Measurements from ENCODE around the gene GRK1.

The GRK1 gene

DNA sequence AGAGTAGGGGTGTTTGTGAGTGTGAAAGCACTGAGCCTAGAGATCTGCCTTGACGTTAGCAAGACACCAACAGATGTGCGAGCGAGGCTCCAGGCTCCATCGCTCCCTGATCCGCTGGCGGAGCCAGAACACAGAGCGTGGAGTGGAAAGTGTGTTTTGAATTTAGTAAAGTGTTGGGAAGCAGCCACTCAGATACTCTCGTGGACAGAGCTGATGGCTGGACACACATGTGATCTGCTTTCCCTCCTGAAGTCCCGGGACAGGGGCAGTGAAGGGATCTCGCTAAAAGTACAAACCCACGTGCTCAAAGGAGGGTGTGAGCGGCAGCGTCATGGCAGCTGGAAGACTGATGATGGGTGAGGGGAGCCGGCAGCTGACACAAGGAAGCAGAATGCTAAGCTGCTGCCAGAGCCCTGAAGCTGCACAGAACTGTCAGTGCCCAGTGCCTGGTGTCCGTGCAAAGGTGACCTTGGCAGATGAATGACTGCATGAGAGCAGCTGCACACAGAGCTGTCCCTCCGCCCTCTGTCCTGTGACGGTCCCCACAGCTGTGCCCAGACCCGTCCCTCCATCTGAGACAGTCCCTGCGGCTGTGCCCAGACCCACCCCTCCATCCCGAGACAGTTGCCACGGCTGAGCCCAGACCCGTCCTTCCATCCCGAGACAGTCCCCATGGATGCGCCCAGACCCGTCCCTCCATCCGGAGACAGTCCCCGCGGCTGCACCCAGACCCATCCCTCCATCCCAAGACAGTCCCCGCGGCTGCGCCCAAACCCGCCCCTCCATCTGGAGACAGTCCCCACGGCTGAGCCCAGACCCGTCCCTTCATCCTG is 62.4 kb downstream of the GRK1 start:
- no peak for DNase-seq (ENCODE audit: low spot score)

DNA sequence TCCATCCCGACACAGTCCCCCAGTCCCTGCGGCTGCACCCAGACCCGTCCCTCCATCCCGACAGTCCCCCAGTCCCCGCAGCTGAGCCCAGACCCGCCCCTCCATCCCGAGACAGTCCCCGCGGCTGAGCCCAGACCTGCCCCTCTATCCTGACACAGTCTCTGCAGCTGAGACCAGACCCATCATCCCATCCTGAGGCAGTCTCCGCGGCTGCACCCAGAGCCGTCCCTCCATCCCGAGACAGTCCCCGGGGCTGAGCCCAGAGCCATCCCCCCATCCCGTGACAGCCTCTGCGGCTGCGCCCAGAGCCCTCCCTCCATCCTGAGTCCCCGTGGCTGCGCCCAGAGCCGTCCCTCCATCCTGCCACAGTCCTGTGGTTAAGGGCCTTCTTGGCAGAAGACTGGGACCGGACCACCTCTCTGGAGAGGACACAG is 63.3 kb downstream of the GRK1 start:
- no peak for DNase-seq (ENCODE audit: low spot score)

DNA sequence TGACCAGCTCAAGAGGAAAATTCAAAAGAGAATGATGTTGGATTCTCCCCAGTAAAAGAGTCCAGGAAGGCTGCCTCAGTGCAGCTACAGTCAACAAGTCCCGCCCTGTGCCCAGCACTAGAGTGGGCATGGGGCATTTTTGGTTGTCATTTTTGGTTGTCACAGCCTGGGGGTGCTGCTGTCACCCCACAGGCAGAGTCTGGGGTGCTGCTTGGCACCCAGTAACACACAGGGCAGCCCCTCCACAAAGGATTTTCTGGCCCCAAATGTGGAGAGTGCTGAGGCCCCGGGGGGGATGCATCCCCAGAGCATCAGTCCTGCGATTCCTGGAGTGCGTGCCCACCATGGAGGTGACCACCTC is 63.8 kb downstream of the GRK1 start:
- no peak for DNase-seq (ENCODE audit: low spot score)

DNA sequence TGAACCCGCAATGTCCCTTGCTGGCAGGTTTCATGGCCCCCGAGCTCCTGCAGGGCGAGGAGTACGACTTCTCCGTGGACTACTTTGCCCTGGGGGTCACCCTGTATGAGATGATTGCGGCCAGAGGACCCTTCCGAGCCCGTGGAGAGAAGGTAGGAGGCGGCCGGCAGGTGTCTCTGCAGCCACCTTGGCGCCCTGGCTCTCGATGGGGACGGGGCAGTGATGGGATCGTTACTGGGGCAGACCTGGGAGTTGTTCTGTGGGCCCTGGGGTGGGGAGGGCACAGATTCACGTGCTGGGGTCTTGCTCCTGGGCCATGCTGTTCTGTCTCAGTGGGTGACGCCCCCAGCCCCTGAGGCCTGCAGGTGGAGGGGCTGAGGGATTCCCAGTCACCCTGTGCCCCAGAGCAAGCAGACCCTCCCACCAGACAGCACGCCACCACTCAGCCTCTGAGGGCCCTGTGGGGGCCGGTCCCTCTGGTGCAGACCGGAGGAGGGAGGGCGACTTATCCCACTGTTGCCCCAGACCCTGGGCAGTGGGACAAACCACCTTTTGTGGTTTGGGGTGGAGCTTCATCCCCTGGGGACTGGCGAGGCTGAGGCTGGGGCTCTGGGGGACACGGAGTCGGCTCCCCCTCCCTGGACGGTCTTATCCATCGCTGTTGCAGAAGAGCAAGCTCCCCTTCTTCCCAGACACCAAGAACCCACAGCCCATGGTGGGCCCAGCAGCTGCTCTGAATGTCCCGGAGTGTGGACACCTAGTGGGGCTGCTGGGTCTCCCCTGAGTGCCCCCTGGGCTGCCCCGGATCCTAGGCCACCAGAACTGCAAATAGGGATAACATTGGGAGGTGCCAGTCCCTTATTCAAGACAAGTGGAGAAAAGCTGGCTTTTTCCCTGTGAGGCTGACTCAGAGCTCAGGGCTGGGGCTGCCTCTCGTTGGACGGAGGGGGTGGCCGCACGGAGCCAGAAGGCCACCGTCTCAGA is 64.5 kb downstream of the GRK1 start:
- DNase-seq (ENCODE audit: low spot score): no peak

DNA sequence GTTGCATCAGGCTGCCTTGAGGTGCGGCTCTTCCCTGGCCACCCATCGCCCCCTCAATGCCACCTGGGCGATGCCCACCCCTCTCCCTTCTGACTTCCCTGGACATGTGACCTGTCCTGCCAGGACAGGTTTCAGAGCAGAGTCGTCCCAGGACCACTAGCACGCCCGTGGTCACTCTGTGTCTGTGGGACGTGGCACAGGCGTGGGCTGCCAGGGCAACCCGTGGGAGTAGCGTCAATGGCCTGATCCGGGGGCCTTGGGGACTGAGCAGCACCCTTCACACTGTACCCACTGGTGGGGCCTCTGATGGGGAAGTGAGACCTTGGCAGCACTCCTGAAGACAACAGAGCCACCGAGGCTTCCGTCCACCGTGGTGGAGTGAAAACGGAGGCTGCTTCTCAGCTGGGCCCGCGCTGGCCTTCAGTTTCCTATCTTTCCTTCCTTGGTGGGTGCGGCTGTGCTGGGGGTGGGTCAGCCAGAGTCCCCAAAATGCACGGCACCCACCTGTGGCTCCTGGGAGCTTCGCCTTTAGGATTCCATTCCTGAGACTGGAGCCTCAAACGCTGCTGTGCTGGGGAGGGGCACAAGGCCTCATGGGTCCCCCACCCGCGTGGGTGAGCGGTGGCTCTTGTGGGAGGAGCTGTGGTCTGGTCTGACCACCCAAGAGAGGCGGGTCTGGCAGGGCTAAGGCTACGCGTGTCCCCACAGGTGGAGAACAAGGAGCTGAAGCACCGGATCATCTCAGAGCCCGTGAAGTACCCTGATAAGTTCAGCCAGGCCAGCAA is 65.3 kb downstream of the GRK1 start:
- no peak for DNase-seq (ENCODE audit: low spot score)

DNA sequence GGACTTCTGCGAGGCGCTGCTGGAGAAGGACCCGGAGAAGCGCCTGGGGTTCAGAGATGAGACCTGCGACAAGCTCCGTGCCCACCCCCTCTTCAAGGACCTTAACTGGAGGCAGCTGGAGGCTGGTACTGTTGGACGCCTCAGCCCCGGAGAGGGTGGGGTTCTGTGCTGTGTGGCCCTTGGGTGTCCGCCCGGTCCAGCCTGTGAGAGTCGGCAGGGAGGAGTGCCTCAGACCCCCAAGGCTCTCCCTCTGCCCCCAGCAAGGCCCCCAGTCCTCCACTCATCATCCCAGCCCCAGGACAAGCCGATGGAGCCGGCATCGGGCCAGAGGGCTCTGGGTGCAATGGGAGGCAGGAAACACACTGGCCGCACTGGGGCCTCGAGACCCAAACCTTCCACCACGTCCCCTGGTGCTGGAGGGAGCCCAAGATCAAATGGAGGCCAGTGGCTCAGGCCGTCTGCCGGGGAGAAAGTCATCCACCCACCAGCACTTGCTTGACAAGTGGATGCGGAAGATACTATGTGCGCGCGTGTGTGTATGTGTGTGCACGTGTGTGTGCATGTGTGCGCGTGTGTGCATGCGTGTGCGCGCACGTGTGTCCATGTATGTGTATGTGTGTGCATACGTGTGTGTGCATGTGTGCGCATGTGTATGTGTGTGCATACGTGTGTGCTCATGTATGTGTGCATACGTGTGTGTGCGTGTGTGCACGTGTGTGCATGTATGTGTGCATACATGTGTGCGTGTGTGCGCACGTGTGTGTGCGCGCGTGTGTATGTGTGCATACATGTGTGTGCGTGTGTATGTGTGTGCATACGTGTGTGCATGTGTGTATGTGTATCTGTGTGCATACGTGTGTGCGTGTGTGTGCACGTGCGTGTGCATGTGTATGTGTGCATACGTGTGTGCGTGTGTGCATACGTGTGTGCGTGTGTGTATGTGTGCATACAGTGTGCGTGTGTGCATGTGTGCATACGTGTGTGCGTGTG is 66.2 kb downstream of the GRK1 start:
- DNase-seq (ENCODE audit: low spot score): no peak

DNA sequence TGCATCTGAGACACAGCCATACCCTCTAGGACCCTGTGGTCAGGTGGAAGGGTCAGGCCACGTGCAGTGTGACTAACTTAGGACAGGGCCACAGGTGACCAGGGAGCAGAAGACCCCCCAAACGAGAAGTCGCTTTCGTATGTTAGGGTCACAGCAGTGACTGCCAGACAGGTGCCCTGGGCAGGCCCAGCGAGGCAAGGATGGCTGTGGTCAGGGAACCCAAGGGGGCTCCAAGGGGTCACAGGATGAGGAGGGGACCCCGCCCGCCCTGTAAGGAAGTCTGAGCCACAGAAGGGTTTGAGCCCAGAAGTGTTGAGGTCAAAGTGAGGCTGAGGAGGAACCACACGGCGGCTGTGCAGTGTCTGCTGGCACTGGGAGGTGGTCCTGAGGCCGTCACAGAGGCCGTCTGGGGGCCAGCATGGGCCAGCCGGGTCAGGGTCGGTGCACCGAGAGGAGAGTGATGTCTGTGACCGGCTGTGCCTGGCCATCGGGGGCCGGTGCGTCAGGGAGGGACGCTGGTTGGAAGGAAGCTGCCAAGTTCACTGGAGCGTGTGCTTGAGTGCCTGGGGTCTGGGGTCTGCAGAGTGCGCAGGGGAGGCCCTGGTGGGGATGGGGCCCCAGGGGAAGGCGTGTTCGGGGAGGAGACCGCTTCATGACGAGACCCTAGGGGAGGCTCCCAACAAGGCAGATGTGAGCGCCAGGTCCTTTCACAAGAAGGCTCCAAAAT is 67.2 kb downstream of the GRK1 start:
- no peak for DNase-seq (ENCODE audit: low spot score)

DNA sequence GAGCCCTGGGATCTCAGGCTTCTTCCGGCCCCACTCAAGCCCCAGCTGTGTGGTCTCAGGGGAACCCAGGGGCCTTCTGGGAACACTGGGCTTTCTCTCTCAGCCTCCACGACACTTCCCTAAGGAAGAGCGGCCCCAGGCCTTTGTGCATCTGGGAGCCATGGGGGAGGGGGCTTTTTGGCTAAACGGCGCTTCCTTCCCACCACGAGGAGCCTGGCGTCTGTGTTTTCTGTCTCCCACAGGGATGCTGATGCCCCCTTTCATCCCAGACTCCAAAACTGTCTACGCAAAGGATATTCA is 67.8 kb downstream of the GRK1 start:
- DNase-seq (ENCODE audit: low spot score): no peak

DNA sequence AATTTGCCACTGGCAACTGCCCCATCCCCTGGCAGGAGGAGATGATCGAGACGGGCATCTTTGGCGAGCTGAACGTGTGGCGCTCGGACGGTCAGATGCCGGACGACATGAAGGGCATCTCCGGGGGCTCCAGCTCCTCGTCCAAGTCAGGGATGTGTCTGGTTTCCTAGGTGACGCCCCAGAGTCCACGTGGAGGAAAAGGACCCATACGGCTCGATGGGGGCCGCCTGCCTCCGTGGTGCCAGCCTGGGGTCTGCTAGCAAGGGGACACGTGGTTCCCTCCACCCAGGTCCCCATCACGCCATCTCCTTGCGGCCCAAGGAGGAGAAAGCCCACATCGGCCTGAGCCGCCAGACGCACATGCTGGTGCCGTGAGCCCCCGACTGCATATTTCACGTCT is 68.2 kb downstream of the GRK1 start:
- DNase-seq (ENCODE audit: low spot score): no peak

DNA sequence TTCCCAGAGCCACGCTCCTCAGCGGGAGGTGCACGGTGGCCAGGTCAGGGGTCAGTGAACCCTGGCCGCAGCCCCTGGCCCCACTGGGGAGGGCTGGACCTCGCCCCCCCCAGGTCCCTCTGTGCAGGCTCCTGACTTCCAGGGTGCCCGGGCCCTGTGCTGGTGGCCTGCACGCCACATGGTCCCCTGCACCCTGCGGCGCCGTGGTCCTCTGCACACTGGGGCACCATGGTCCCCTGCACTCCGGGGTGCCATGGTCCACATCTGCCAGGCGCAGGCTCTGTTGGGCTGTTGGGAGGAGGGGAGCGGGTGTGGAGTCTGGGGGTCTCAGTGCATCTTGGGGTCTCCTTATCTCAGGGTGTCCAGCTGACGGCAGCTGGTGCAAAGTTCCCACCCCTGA is 68.7 kb downstream of the GRK1 start:
- DNase-seq (ENCODE audit: low spot score): no peak

DNA sequence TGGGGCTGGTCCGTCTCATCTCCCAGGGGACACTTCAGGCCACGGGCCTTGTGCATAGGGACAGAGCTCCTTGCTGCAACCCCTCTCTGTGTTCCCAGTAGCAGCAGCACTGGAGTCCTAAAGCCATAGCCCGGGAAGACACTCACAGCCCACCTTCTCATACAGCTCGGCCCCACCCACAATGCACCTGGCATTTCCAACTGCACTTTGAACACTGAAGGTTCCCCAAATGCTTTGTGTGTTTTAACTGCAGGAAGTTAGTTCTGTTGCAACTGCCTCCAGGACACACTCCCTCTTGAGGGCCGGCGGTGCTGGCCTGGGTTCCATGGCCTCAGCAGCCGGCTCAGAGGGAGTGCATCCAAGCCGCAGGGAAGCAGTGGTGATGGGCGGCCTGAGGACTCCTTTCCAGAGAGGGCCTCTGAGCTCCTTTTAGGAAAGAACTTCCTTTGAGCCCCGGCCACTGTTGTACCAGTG is 69.3 kb downstream of the GRK1 start:
- DNase-seq (ENCODE audit: low spot score): no peak

DNA sequence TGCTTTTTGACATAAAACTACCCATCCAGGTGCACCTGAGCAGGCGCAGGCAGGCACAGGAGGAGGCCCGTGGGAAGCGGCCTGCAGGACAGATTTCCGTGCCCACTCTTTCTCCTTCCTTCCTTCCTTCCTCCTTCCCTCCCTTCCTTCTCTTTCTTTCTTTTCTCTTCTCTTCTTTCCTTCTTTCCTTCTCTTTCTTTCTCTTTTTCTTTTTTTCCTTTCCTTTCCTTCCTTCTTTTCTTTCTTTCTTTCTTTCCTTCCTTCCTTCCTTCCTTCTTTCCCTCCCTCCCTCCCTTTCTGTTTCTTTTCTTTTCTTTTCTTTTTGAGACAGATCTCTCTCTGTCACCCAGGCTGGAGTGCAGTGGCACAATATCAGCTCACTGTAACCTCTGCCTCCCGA is 70.8 kb downstream of the GRK1 start:
- DNase-seq (ENCODE audit: low spot score): no peak

DNA sequence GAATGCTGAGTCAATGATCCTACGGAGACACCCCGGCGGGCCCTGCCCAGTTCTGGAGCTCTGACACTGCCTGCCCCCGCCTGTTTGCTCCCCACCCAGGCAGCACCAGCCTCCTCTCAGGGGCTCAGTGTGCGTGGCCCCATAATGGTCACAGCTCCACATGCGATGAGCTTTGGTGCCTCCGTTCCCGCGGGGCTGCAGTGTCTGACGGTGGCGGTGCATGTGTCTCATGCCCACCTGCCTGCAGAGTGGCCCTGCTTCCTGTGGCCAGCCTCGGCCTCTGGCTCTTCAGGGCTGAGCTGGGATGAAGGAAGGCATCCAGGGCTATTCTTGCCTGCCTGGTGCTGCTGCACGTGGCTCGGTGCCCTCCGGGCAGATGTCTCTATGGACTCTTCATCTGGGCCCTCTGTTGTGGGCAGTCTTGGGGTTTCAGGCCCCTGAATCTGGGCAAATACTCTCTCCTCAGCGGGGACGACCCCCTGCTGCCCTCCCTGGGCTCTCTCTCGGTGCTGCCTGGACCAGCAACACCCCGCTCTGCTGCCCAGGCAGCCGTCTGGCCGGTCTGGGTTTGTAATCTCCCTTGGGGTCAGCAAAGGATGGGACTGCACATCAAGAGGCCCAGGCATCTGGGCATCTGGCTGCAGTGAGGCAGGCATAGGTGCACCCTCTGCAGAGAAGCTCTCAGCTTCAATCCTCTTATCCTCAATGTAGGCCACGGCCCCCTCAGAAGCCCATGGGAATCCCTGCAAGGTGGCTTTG is 72.7 kb downstream of the GRK1 start:
- no peak for DNase-seq (ENCODE audit: low spot score)

DNA sequence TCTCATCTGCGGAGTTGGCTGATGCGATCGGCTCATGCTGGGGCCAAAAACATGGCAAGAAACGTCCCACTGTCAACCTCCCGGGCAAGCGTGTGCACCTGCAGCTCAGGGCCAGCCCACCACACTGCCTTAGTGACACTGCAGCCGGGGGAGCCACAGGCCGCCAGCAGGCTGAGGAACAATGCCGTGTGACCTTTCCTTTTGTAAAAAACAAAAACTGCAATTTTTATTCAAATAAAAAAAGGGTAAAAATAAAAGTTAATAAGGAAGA is 73.2 kb downstream of the GRK1 start:
- no peak for DNase-seq (ENCODE audit: low spot score)

DNA sequence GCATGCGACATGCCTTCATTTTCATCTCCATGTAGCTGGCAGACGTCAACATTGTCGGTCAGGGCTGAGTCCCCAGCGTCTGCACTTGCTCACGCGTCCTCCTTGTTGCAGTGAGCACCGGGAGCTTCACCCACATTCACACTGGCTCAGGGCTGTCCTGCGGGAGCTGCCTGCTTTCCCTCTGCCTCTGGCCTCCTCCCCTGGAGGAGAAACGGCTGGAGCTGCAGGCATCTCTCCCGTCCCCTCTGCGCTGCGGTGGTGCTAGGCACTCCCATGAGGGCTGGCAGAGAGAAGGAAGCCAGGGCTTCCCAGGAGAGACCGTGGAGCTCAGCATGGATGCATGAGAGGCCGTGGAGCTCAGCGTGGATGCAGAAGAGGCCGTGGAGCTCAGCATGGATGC is 73.6 kb downstream of the GRK1 start:
- no peak for DNase-seq (ENCODE audit: low spot score)

DNA sequence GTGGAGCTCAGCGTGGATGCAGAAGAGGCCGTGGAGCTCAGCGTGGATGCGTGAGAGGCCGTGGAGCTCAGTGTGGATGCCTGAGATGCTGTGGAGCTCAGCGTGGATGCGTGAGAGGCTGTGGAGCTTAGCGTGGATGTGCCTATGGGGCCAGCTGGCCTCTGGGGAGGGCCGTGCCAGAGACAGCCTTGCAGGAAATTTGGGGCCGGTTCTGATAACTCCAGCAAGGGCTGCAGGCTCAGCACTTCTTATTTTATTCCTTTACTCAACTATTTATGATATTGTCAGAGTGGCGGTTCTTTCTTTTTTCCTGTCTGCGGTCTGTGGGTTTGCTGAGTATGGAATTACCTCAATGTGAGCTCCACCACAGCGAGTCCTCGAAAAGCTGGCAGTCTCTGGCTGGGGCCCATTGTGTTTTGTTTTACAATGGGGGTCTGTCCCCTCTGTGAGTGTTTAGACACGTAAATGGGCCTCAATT is 74.2 kb downstream of the GRK1 start:
- no peak for DNase-seq (ENCODE audit: low spot score)

DNA sequence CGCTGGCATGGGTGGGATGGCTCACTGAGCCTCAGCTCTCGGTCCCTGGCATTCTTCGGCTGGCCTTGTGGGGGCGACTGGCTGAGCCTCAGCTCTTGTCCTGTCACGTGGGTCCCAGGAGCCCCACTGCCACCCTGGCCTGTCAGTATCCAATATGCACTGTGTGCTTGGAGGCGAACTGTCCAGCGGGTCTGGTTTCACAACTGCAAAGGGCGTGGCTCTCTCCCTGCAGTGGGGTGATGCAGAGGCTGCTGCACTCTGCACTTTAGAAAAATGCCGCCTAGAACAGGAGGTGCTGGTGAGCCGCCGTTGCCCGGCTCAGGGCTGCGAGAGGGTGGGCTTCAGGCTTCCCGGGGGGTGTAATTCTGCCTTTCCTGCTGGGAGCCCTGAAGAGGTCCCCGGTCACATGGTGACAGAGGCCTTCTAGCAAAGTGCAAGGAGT is 75.0 kb downstream of the GRK1 start:
- no peak for DNase-seq (ENCODE audit: low spot score)

DNA sequence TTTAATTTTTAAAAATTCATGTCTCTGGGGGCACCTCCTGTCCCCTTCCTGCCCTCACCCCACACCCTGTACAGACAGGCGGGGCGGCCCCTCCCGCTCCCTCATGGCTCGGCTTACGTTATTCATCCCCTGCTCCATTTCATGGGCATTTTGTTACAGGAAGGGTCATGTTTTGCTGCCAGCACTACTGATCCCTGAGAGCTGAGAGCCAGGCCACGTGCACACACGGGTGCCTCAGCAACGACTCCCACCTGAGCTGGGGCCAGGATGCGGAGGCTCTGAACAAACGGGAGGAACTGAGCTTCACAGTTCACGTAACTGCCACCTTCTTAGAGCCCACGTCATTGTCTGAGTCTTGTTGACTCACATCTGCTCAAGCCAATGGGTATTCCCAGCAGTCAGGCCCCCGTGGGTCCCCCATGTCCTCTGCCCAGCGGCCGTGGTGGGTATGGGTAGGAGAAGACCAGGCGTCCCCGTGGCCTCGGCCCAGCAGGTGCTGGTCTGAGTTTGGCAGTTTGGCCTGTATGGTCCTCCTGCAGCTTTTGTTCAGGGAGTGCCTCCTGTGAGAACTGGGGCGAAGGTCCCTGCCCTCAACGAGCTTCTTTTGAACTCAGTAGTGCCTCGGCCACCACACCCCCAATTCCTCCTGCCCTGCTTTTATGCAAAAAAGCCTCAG is 75.6 kb downstream of the GRK1 start:
- DNase-seq (ENCODE audit: low spot score): no peak
